Measurements from ENCODE around the gene SCFD2. TPM values are rescaled to one million over a fixed set of nuclear protein-coding genes. Genes with fewer than 3 reads are reported as not detected.

Gene SCFD2
- total RNA-seq, 4 donors from 2014 or later, result 8.9 to 16.0 (median 14.8) TPM

GRCh38 chr4:53365121-53365485 is 758 bp downstream of the SCFD2 start:
- in situ Hi-C loops (cut with MboI; ENCODE audit: low sequenced_read_pairs in 4 of 4), result loop anchor here in 1 of 4 donors (25.0 kb wide), 2 partner anchors 353 to 872 kb away; partner anchors contain the start of gene PDGFRA

GRCh38 chr4:53364624-53365023 is 1.2 kb downstream of the SCFD2 start:
- no peak overlapping the region for H3K27ac ChIP-seq
- H3K4me1 ChIP-seq, result peaks cover 16 to 23% of the 10 kb centered on the region in 2 donors
- DNase-seq (no peak), ATAC-seq (no peak)
- peak overlapping the region; percentile 64 to 98 (median 88) for H3K4me3 ChIP-seq
- in situ Hi-C loops (cut with MboI; ENCODE audit: low sequenced_read_pairs in 4 of 4), result loop anchor here in 1 of 4 donors (25.0 kb wide), 2 partner anchors 352 to 873 kb away; partner anchors contain the start of gene PDGFRA
- H3K9me3 ChIP-seq, result no peaks in the 10 kb centered on the region
- peaks cover 0 to 9% (median 5%) of the 10 kb centered on the region in 3 donors for H3K27me3 ChIP-seq
- intact Hi-C loops (cut with DNase I; ENCODE audit: low total_unique reads), result loop anchor here (10.0 kb wide), 2 partner anchors 650 to 1520 kb away; partner anchors contain the start of gene DCUN1D4
- TF ChIP-seq CTCF (IDR thresholded peaks at IDR 0.05 in 4 of 5, conservative IDR thresholded peaks at IDR 0.05 in 1 of 5) (no peak), POLR2A (IDR thresholded peaks at IDR 0.05) (no peak)
- H3K36me3 ChIP-seq, result no peaks in the 10 kb centered on the region

More at GRCh38 chr4:53365121-53365485, 758 bp downstream of the SCFD2 start:
- intact Hi-C loops (cut with DNase I; ENCODE audit: low total_unique reads), result loop anchor here (10.0 kb wide), 2 partner anchors 650 to 1520 kb away; partner anchors contain the start of gene DCUN1D4
- DNase-seq, result no peak
- ATAC-seq, result no peak
- TF ChIP-seq CTCF (IDR thresholded peaks at IDR 0.05 in 4 of 5, conservative IDR thresholded peaks at IDR 0.05 in 1 of 5) (no peak), POLR2A (IDR thresholded peaks at IDR 0.05) (no peak)
- Histone ChIP-seq H3K9me3 (no peaks in the 10 kb centered on the region), H3K27me3 (peaks cover 0 to 9% (median 5%) of the 10 kb centered on the region in 3 donors), H3K27ac (peak overlapping the region in 3 of 4 donors; percentile 56 to 78 (median 76)), H3K4me3 (peak overlapping the region; percentile 64 to 98 (median 88)), H3K36me3 (no peaks in the 10 kb centered on the region), H3K4me1 (peaks cover 16 to 23% of the 10 kb centered on the region in 2 donors)

- in situ Hi-C loops (cut with MboI; ENCODE audit: low sequenced_read_pairs in 4 of 4), result loop anchor here in 1 of 4 donors (25.0 kb wide), 2 partner anchors 350 to 875 kb away; partner anchors contain the start of gene PDGFRA
These were observed 3.8 kb downstream of the SCFD2 start for GRCh38 chr4:53362093-53362492.

GRCh38 chr4:53361451-53361850 is 4.4 kb downstream of the SCFD2 start:
- H3K4me1 ChIP-seq, result peaks cover 16 to 20% of the 10 kb centered on the region in 2 donors
- in situ Hi-C loops (cut with MboI; ENCODE audit: low sequenced_read_pairs in 4 of 4) (loop anchor here in 1 of 4 donors (25.0 kb wide), 2 partner anchors 349 to 876 kb away; partner anchors contain the start of gene PDGFRA), intact Hi-C loops (cut with DNase I; ENCODE audit: low total_unique reads) (loop anchor here (10.0 kb wide), 2 partner anchors 647 to 1517 kb away; partner anchors contain the start of gene DCUN1D4)
- ATAC-seq, result no peak
- H3K27me3 ChIP-seq, result no peaks in the 10 kb centered on the region
- DNase-seq, result no peak
- no peak overlapping the region for H3K27ac ChIP-seq
- no peak for TF ChIP-seq POLR2A (IDR thresholded peaks at IDR 0.05)
- TF ChIP-seq CTCF (IDR thresholded peaks at IDR 0.05 in 4 of 5, conservative IDR thresholded peaks at IDR 0.05 in 1 of 5), result no peak
- H3K4me3 ChIP-seq, result no peak overlapping the region
- H3K36me3 ChIP-seq, result no peaks in the 10 kb centered on the region
- H3K9me3 ChIP-seq, result no peaks in the 10 kb centered on the region

More at GRCh38 chr4:53362093-53362492, 3.8 kb downstream of the SCFD2 start:
- Histone ChIP-seq H3K36me3 (no peaks in the 10 kb centered on the region), H3K9me3 (no peaks in the 10 kb centered on the region), H3K4me1 (peaks cover 16 to 23% of the 10 kb centered on the region in 2 donors), H3K4me3 (no peak overlapping the region), H3K27me3 (no peaks in the 10 kb centered on the region), H3K27ac (no peak overlapping the region)
- DNase-seq (no peak), ATAC-seq (no peak)
- intact Hi-C loops (cut with DNase I; ENCODE audit: low total_unique reads), result loop anchor here (10.0 kb wide), 2 partner anchors 647 to 1517 kb away; partner anchors contain the start of gene DCUN1D4
- TF ChIP-seq CTCF (IDR thresholded peaks at IDR 0.05 in 4 of 5, conservative IDR thresholded peaks at IDR 0.05 in 1 of 5) (no peak), POLR2A (IDR thresholded peaks at IDR 0.05) (no peak)
